Large intestine (tissue), 3 donors: Measurements from ENCODE around the gene PILRB. TPM values are rescaled to one million over a fixed set of nuclear protein-coding genes. Genes with fewer than 3 reads are reported as not detected.

ENCODE experiments used
- DNase-seq, 2 donors: peaks; one replicate each; pipeline versions ENCODE4 v3.0.0 to v3.0.0-alpha.2; 2013
- H3K27ac ChIP-seq: one replicate; pipeline ENCODE4 v1.5.1; 2013; ENCODE audit warnings: low read length
- H3K27me3 ChIP-seq: 2 replicates; pipeline ENCODE4 v1.6.1; 2013; ENCODE audit warnings: low read length; ENCODE audit not compliant: control insufficient read depth, insufficient read depth
- H3K36me3 ChIP-seq: 2 replicates; pipeline ENCODE4 v1.6.1; 2013; ENCODE audit warnings: low read length; ENCODE audit not compliant: control insufficient read depth, insufficient read depth
- H3K4me1 ChIP-seq: one replicate; pipeline ENCODE4 v1.6.1; 2013; ENCODE audit warnings: low read length; ENCODE audit not compliant: control insufficient read depth, insufficient read depth
- H3K4me3 ChIP-seq: one replicate; pipeline ENCODE4 v1.5.1; 2013; ENCODE audit warnings: low read length
- H3K9me3 ChIP-seq: one replicate; pipeline ENCODE4 v1.6.1; 2013; ENCODE audit warnings: mild to moderate bottlenecking, low read depth, low read length, moderate library complexity; ENCODE audit not compliant: control insufficient read depth
- WGBS: methylation state at CpG from one replicate; pipeline ENCODE4 v1.1.5; 2013; ENCODE audit warnings: low lambda C conversion rate; ENCODE audit not compliant: insufficient coverage; 5-methylcytosine and 5-hydroxymethylcytosine counted together
- polyA plus RNA-seq: library from polyadenylated mRNA; unstranded; fragments of 120-200 nt; gene quantifications from one replicate; pipeline ENCODE4 v1.2.1, GENCODE V29; 2013

PILRB gene
- polyA plus RNA-seq, 1 donor, result 64.8 TPM

GRCh38 chr7:100390286-100391009, 32.5 kb downstream of the PILRB start:
- H3K4me1 ChIP-seq, result no peaks in the 10 kb centered on the region
- H3K27ac ChIP-seq, result no peak overlapping the region
- H3K27me3 ChIP-seq, result no peaks in the 10 kb centered on the region
- H3K9me3 ChIP-seq, result no peaks in the 10 kb centered on the region
- no peaks in the 10 kb centered on the region for H3K36me3 ChIP-seq
- H3K4me3 ChIP-seq, result no peak overlapping the region
- WGBS, result no CpG with 5 or more reads among the region's 3 CpGs
- no peak for DNase-seq

GRCh38 chr7:100393233-100393905, 35.5 kb downstream of the PILRB start:
- Histone ChIP-seq H3K9me3 (no peaks in the 10 kb centered on the region), H3K36me3 (no peaks in the 10 kb centered on the region), H3K27me3 (no peaks in the 10 kb centered on the region), H3K4me3 (no peak overlapping the region), H3K27ac (no peak overlapping the region), H3K4me1 (no peaks in the 10 kb centered on the region)
- WGBS, result 100% methylated on average over 1 of the region's 4 CpGs
- DNase-seq, result no peak

GRCh38 chr7:100394077-100394476, 36.2 kb downstream of the PILRB start:
- no peak for DNase-seq

GRCh38 chr7:100396421-100396982, 38.6 kb downstream of the PILRB start:
- no peak for DNase-seq
- Histone ChIP-seq H3K27me3 (no peaks in the 10 kb centered on the region), H3K4me1 (no peaks in the 10 kb centered on the region), H3K9me3 (no peaks in the 10 kb centered on the region), H3K27ac (no peak overlapping the region), H3K4me3 (no peak overlapping the region), H3K36me3 (no peaks in the 10 kb centered on the region)
- 80% methylated on average over 4 of the region's 9 CpGs for WGBS

More at GRCh38 chr7:100394077-100394476, 36.2 kb downstream of the PILRB start:
- H3K36me3 ChIP-seq, result no peaks in the 10 kb centered on the region
- H3K4me3 ChIP-seq, result no peak overlapping the region
- H3K9me3 ChIP-seq, result no peaks in the 10 kb centered on the region
- no CpG with 5 or more reads among the region's 2 CpGs for WGBS
- H3K4me1 ChIP-seq, result no peaks in the 10 kb centered on the region
- no peak overlapping the region for H3K27ac ChIP-seq
- H3K27me3 ChIP-seq, result no peaks in the 10 kb centered on the region

GRCh38 chr7:100397315-100398081, 39.6 kb downstream of the PILRB start:
- Histone ChIP-seq H3K36me3 (no peaks in the 10 kb centered on the region), H3K4me3 (no peak overlapping the region), H3K9me3 (no peaks in the 10 kb centered on the region), H3K4me1 (no peaks in the 10 kb centered on the region), H3K27ac (no peak overlapping the region), H3K27me3 (no peaks in the 10 kb centered on the region)
- no peak for DNase-seq
- no CpG with 5 or more reads among the region's 13 CpGs for WGBS

GRCh38 chr7:100398239-100398638, 40.3 kb downstream of the PILRB start:
- H3K4me3 ChIP-seq, result no peak overlapping the region
- H3K27ac ChIP-seq, result no peak overlapping the region
- no CpG with 5 or more reads among the region's 2 CpGs for WGBS
- H3K27me3 ChIP-seq, result no peaks in the 10 kb centered on the region
- H3K4me1 ChIP-seq, result no peaks in the 10 kb centered on the region
- H3K9me3 ChIP-seq, result no peaks in the 10 kb centered on the region
- no peaks in the 10 kb centered on the region for H3K36me3 ChIP-seq
- no peak for DNase-seq

- no peak overlapping the region for H3K27ac ChIP-seq
- no peak for DNase-seq
- no CpG with 5 or more reads among the region's 3 CpGs for WGBS
Measured at GRCh38 chr7:100400041-100400440, 42.1 kb downstream of the PILRB start.

GRCh38 chr7:100400656-100401055, 42.7 kb downstream of the PILRB start:
- H3K27ac ChIP-seq, result no peak overlapping the region
- H3K36me3 ChIP-seq, result no peaks in the 10 kb centered on the region
- WGBS, result no CpG with 5 or more reads among the region's 11 CpGs
- H3K4me3 ChIP-seq, result no peak overlapping the region
- H3K27me3 ChIP-seq, result no peaks in the 10 kb centered on the region
- no peaks in the 10 kb centered on the region for H3K4me1 ChIP-seq
- DNase-seq, result no peak
- no peaks in the 10 kb centered on the region for H3K9me3 ChIP-seq

More at GRCh38 chr7:100400041-100400440, 42.1 kb downstream of the PILRB start:
- Histone ChIP-seq H3K27me3 (no peaks in the 10 kb centered on the region), H3K9me3 (no peaks in the 10 kb centered on the region), H3K4me3 (no peak overlapping the region), H3K4me1 (no peaks in the 10 kb centered on the region), H3K36me3 (no peaks in the 10 kb centered on the region)

- Histone ChIP-seq H3K27me3 (no peaks in the 10 kb centered on the region), H3K36me3 (no peaks in the 10 kb centered on the region), H3K4me1 (no peaks in the 10 kb centered on the region), H3K4me3 (no peak overlapping the region), H3K9me3 (no peaks in the 10 kb centered on the region), H3K27ac (no peak overlapping the region)
- no peak for DNase-seq
- WGBS, result no CpG with 5 or more reads among the region's 5 CpGs
Measured at GRCh38 chr7:100401811-100402210, 43.9 kb downstream of the PILRB start.

GRCh38 chr7:100402241-100402640, 44.3 kb downstream of the PILRB start:
- no peak for DNase-seq
- no CpG with 5 or more reads among the region's 2 CpGs for WGBS
- no peaks in the 10 kb centered on the region for H3K27me3 ChIP-seq

More at GRCh38 chr7:100402241-100402640, 44.3 kb downstream of the PILRB start:
- H3K36me3 ChIP-seq, result no peaks in the 10 kb centered on the region
- H3K4me1 ChIP-seq, result no peaks in the 10 kb centered on the region
- no peak overlapping the region for H3K27ac ChIP-seq
- H3K9me3 ChIP-seq, result no peaks in the 10 kb centered on the region
- no peak overlapping the region for H3K4me3 ChIP-seq
